Activated CD8-positive, alpha-beta memory T cell treated with anti-CD3 and anti-CD28 coated beads for 48 hours (primary cell): ENCODE results near the gene KDM6B.

Experiments
- DNase-seq, 3 experiments: peaks; one replicate each; pipeline ENCODE4 v3.0.0-alpha.2; 2020; ENCODE audit warnings: low read depth in 2 of 3, low spot score in 2 of 3

The KDM6B gene

GRCh38 chr17:7839190-7839875, 5.3 kb downstream of the KDM6B start:
- no peak for DNase-seq

GRCh38 chr17:7839876-7840261, 5.9 kb downstream of the KDM6B start:
- no peak for DNase-seq

- no peak for DNase-seq
Observed at GRCh38 chr17:7840441-7840840, 6.4 kb downstream of the KDM6B start.

- no peak for DNase-seq
Observed at GRCh38 chr17:7840875-7841274, 6.9 kb downstream of the KDM6B start.

GRCh38 chr17:7841396-7841914, 7.4 kb downstream of the KDM6B start:
- peak in 2 of 3 experiments; percentile 83 to 84 for DNase-seq

GRCh38 chr17:7841915-7842379, 7.9 kb downstream of the KDM6B start:
- DNase-seq = peak; percentile 72 to 88 (median 74)

GRCh38 chr17:7842380-7843256, 8.6 kb downstream of the KDM6B start:
- DNase-seq = peak; percentile 88 to 93 (median 88)

- peak in 1 of 3 experiments; percentile 58 for DNase-seq
Observed at GRCh38 chr17:7843257-7843535, 9.2 kb downstream of the KDM6B start.

GRCh38 chr17:7843536-7844291, 9.7 kb downstream of the KDM6B start:
- peak; percentile 66 to 82 (median 78) for DNase-seq

GRCh38 chr17:7844292-7845154, 10.5 kb downstream of the KDM6B start:
- peak in 2 of 3 experiments; percentile 67 to 73 for DNase-seq

GRCh38 chr17:7845359-7846062, 11.5 kb downstream of the KDM6B start:
- no peak for DNase-seq

GRCh38 chr17:7846063-7846735, 12.2 kb downstream of the KDM6B start:
- DNase-seq = no peak

GRCh38 chr17:7846765-7847661, 13.0 kb downstream of the KDM6B start:
- no peak for DNase-seq

GRCh38 chr17:7848131-7848579, 14.1 kb downstream of the KDM6B start:
- DNase-seq = no peak

GRCh38 chr17:7848739-7849129, 14.7 kb downstream of the KDM6B start:
- no peak for DNase-seq

- DNase-seq = no peak
Observed at GRCh38 chr17:7849130-7849750, 15.2 kb downstream of the KDM6B start.

GRCh38 chr17:7849751-7850504, 15.9 kb downstream of the KDM6B start:
- no peak for DNase-seq
